MM.1S (cell line): ENCODE data around the gene SMPD2.

ENCODE experiments used
- CTCF ChIP-seq: fragments of 300-600 bp; sonication (generic); IDR thresholded peaks from 2 replicates; pipeline ENCODE4 v1.5.1; 2016; ENCODE audit warnings: antibody characterized with exemption, low read length, mixed read lengths
- EZH2 ChIP-seq: fragments of 300-600 bp; sonication (generic); optimal IDR thresholded peaks from 2 replicates; pipeline ENCODE3; 2017; ENCODE audit warnings: low read depth, mild to moderate bottlenecking, antibody characterized with exemption, low read length, mixed read lengths
- EZH2phosphoT487 ChIP-seq: fragments of 300-600 bp; sonication (generic); IDR thresholded peaks from 2 replicates; pipeline ENCODE4 v1.6.1; 2018; ENCODE audit warnings: antibody characterized with exemption, low read length

- no peak for TF ChIP-seq EZH2
- TF ChIP-seq CTCF = no peak
- TF ChIP-seq EZH2phosphoT487 = no peak
These were observed 27.2 kb downstream of the SMPD2 start for GRCh38 chr6:109467696-109468095.
